Hematopoietic multipotent progenitor cell treated with erythropoietin and hydrocortisone succinate and interleukin-3 and kit ligand, for 8 days (in vitro differentiated cells): Measurements from ENCODE around the gene NBR1.
"Not testable (repeated sequence)": the region's sequence is repeated elsewhere in the genome, so short reads cannot be mapped to it uniquely, and the experiment has no call there.

ENCODE experiments used
- DNase-seq: peaks from one replicate; pipeline ENCODE4 v3.0.0-alpha.2; 2015

The NBR1 gene

GRCh38 chr17:43170766-43171585 is at the start of gene NBR1:
NBR1 (plus strand) TSS chr17:43171214; CDS start chr17:43175800, 4,586 bp downstream.
- peak; percentile 100 for DNase-seq

DNA sequence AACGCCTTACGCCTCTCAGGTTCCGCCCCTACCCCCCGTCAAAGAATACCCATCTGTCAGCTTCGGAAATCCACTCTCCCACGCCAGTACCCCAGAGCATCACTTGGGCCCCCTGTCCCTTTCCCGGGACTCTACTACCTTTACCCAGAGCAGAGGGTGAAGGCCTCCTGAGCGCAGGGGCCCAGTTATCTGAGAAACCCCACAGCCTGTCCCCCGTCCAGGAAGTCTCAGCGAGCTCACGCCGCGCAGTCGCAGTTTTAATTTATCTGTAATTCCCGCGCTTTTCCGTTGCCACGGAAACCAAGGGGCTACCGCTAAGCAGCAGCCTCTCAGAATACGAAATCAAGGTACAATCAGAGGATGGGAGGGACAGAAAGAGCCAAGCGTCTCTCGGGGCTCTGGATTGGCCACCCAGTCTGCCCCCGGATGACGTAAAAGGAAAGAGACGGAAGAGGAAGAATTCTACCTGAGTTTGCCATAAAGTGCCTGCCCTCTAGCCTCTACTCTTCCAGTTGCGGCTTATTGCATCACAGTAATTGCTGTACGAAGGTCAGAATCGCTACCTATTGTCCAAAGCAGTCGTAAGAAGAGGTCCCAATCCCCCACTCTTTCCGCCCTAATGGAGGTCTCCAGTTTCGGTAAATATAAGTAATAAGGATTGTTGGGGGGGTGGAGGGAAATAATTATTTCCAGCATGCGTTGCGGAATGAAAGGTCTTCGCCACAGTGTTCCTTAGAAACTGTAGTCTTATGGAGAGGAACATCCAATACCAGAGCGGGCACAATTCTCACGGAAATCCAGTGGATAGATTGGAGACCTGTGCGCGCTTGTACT is 45.7 kb upstream of the NBR1 start, which contains the start of gene BRCA1:
BRCA1 (minus strand) TSS at position 232 of the 834 bp plus-strand sequence. CDS start 1,268 bp downstream, outside the sequence.
- DNase-seq: peak; percentile 100

- peak; percentile 11 for DNase-seq
Observed at GRCh38 chr17:43125967-43126910, 44.8 kb upstream of the NBR1 start.

GRCh38 chr17:43126911-43127290 is 44.1 kb upstream of the NBR1 start:
- no peak for DNase-seq

DNA sequence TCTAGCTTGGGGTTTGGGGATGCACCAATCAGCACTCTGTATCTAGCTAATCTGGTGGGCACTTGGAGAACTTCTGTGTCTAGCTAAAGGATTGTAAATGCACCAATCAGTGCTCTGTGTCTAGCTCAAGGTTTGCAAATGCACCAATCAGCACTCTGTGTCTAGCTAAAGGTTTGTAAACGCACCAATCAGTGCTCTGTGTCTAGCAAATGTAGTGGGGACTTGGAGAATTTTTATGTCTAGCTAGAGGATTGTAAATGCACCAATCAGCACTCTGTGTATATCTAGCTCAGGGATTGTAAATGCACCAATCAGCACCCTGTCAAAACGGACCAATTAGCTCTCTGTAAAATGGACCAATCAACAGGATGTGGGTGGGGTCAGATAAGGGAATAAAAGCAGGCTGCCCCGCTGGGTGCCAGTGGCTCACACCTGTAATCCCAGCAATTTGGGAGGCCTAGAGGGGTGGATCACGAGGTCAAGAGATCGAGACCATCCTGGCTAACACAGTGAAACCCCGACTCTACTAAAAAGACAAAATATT is 43.6 kb upstream of the NBR1 start:
- not testable (repeated sequence) for DNase-seq

DNA sequence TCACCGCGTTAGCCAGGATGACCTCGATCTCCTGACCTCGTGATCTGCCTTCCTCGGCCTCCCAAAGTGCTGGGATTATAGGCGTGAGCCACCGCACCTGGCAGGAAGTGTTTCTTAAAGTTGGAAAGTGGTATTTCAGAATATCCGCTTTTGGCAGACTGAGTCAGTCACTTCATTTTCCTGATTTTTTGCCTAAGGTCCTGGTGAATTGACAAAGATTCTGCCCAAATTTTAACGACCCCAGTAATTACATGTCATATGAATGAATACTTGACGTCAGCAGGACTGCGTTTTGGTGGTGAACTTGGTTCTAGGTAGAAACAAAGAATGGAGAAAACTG is 41.4 kb upstream of the NBR1 start:
- no peak for DNase-seq

DNA sequence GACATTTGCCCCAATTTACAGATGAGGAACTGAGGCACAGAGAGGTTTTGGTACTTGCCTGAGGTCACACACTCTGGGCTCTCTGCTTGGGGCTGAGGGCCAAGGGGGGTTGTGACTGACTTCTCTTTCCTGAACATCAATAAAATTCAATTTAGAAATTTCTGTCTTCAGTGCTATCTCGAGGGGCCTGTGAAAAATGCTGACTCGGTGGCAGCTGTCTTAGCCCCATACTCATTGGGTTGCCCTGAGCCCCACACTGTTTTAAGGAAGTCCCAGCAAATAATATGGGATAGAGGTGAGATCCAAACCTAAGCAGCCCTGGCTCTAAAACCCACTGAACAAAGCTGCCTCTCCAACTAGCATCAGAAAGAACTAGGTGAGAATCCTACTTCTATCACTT is 38.9 kb upstream of the NBR1 start:
- no peak for DNase-seq

DNA sequence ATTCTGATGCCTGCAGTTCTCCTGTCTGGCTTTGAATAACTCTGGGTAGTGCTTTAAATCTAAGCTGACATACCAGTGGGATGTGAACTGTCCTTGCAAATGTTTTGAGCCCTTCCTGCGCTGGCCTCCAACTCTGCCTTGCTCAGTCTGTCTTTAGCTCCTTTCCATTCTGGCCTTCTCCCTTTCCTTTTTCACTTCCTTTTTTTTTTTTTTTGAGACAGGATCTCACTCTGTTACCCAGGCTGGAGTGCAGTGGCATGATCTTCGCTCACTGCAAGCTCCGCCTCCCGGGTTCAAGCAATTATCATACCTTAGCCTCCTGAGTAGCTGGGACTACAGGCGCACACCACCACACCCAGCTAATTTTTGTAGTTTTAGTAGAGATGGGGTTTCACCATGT is 37.6 kb upstream of the NBR1 start:
- not testable (repeated sequence) for DNase-seq

DNA sequence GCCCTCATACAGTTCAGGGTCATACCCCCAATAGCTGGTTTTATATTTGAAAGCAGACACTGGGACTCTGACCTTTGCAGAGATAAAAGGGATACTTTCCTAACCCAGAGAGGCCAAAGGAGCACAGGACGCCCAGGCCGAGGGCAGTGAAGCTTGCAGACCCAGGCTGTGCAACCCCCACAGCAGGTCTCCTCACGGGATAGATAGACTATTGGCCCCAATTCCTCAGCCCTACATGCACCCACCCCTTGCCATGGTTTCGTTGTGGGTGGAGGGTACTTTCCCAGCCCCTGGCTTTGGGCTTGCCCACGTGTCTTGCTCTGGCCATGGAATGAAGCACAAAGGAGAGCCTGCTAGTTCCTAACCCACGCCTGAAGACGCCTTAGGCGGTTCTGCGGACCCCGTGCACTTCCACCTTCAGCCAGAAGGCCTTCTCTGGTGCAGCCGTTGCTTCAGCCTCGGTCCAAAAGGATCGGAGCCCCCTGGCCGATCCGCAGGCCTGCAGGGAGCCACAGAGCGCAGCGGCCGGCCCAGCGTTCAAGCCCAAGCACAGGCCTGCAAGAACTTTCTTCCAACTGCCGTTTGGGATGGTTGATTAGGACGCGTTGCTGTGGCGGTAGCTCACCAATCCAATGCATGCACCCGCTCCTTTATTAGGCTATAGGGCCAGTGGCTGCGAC is 36.1 kb upstream of the NBR1 start:
- DNase-seq: no peak

- DNase-seq: no peak
Observed at GRCh38 chr17:43135454-43135819, 35.6 kb upstream of the NBR1 start.

- DNase-seq: not testable (repeated sequence)
Observed at GRCh38 chr17:43136574-43136973, 34.4 kb upstream of the NBR1 start.

GRCh38 chr17:43138531-43138930 is 32.5 kb upstream of the NBR1 start:
- not testable (repeated sequence) for DNase-seq

- no peak for DNase-seq
Observed at GRCh38 chr17:43140396-43141332, 30.4 kb upstream of the NBR1 start.

DNA sequence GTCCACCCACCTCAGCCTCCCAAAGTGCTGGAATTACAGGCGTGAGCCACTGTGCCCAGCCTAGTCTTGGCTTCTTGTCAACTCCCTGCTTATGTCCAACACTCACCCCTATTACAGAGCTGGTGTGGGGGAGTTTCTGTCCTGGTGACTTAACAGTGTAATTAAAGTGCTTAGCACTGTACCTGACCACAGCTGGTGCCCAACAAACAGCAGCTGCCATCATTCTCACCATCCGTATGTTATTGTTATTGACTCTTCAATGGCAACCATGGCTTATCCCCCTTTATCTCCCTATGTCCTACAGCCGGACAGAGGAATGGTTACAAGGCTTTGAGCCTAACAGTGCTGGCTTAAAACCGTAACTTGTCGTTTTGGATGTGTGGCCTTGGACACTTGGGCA is 28.9 kb upstream of the NBR1 start:
- DNase-seq: no peak

DNA sequence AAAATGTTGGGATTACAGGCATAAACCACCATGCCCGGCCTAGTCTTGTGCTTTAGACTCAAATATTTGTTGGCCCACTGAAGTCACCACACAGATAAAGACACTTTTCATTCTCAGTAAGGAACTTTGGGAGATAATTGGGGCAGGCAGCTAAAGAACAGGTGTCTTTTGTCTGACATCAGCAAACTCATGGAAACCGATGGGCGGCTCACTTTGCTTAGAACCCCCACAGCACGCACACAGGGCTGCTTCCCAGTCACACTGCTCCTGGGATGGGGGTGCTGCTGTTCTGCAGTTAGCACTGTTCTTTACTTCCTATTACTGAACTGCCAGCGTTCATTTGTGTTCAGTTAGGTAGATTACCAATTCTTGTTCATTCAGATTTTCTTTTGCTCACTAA is 27.8 kb upstream of the NBR1 start:
- no peak for DNase-seq

- no peak for DNase-seq
Observed at GRCh38 chr17:43146649-43147048, 24.4 kb upstream of the NBR1 start.

DNA sequence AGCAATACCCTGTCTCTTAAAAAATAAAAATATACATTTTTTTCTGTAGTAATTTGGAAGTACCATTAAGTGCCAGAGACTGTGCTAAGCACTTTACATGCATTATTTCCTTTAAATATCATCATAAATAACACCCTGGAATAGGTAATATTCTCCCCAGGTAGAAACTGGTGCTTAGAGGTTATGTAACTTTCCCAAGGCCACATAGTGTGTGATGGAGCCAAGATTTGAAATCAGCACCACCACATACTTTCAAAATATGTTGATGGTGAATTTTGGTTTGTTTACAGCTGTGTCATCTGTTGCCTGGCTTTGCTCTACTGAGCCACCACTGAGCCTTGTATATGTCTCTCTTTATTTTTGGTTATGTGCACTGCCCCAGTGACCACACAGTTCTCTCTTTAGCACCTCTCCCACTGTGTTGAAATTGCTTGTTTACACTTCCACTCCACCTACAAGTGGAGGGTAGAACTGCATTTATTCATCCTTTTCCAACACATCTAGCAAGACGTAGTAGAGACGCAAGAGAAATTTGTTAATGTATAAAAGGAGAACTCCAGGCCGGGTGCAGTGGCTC is 19.0 kb upstream of the NBR1 start:
- DNase-seq: no peak

- peak; percentile 55 for DNase-seq
Observed at GRCh38 chr17:43153197-43153835, 17.7 kb upstream of the NBR1 start.

DNA sequence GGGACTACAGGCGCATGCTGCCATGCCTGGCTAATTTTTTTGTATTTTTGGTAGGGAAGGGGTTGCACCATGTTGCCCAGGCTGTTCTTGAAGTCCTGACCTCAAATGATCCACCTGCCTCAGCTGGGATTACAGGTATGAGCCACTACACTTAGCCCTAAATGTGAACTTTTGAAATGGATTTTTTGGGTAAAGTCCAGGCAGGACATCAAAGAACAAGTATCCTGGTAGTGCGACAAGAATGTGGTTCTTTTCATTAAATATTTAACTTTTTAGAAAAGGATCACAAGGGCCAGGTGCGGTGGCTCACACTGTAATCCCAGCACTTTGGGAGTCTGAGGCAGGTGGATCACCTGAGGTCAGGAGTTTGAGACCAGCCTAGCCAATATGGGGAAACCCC is 15.3 kb upstream of the NBR1 start:
- no peak for DNase-seq

DNA sequence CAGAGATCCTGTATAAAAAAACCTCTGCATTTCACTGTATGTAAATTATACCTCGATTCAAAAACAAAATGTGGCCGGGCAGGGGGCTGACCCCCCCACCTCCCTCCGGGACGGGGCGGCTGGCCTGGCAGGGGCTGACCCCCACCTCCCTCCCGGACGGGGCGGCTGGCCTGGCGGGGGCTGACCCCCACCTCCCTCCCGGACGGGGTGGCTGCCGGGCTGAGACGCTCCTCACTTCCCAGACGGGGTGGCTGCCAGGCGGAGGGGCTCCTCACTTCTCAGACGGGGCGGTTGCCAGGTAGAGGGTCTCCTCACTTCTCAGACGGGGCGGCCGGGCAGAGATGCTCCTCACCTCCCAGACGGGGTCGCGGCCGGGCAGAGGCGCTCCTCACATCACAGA is 11.8 kb upstream of the NBR1 start:
- not testable (repeated sequence) for DNase-seq
